Prostate gland (tissue), 2 donors: ENCODE measurements around the gene SIRT5.

Source experiments
- POLR2A ChIP-seq: fragments of 450-650 bp; IDR thresholded peaks from one replicate; pipeline ENCODE4 v1.6.1; 2016; ENCODE audit warnings: antibody characterized with exemption, mild to moderate bottlenecking
- POLR2AphosphoS5 ChIP-seq: sonication (generic); formaldehyde crosslinking; IDR thresholded peaks from one replicate; pipeline ENCODE4 v1.6.1; 2017; ENCODE audit warnings: antibody characterized with exemption
- TF ChIP-seq, protein P1 (sequence below), 4 experiments: fragments of 200-600 bp in 2 of 4; fragments of 450-650 bp in 2 of 4; sonication (generic) in 2 of 4; IDR thresholded peaks; 1 replicate in 3 of 4; 2 replicates in 1 of 4; pipeline ENCODE4 v1.5.1; 2016 to 2019; ENCODE audit warnings: antibody characterized with exemption in 4 of 4, mild to moderate bottlenecking in 2 of 4, moderate library complexity in 2 of 4

DNA sequence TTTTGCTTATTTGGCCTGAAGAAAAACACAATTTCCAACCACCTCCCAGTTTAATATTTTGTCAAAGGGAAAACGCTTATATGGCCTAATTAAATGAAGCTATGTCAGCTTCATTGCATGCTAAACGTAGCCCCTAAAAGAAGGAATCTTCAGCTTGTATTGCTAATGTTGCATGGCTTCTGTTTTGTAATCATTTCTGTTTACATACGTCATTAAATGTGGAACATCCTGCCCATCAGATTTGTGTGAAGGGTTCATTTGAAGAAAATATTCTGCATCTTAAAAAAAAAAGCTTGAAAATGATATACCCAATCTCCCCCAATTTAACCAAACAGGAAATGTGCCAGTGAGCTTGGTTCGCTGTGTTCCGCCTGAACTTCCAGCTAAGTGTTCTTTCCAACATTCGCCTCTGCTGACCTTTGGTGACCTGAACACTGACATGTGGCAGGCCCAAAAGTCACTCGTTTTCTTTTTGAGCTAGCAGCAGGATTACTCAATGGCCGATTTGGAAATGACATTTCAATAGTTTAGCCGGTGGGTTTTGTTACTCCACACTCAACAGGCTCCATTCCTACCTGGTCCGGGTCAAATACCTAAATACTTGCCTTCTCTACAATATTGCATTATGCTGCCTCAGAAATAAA, 12.7 kb upstream of the SIRT5 start:
- TF ChIP-seq, protein P1, sequence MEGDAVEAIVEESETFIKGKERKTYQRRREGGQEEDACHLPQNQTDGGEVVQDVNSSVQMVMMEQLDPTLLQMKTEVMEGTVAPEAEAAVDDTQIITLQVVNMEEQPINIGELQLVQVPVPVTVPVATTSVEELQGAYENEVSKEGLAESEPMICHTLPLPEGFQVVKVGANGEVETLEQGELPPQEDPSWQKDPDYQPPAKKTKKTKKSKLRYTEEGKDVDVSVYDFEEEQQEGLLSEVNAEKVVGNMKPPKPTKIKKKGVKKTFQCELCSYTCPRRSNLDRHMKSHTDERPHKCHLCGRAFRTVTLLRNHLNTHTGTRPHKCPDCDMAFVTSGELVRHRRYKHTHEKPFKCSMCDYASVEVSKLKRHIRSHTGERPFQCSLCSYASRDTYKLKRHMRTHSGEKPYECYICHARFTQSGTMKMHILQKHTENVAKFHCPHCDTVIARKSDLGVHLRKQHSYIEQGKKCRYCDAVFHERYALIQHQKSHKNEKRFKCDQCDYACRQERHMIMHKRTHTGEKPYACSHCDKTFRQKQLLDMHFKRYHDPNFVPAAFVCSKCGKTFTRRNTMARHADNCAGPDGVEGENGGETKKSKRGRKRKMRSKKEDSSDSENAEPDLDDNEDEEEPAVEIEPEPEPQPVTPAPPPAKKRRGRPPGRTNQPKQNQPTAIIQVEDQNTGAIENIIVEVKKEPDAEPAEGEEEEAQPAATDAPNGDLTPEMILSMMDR (IDR thresholded peaks at IDR 0.05), result no peak
- TF ChIP-seq POLR2A (no peak), POLR2AphosphoS5 (no peak)
